DOHH2 (cell line): Measurements from ENCODE around the gene EBF3.

ENCODE experiments used
- H3F3A ChIP-seq: fragments of 200-600 bp; sonication (generic), shearing (Covaris generic); 2 replicates; pipeline ENCODE4 v1.6.0; 2016; ENCODE audit warnings: antibody characterized with exemption, mild to moderate bottlenecking; ENCODE audit not compliant: control insufficient read depth, insufficient read depth
- H3K27ac ChIP-seq: fragments of 200-600 bp; sonication (generic); 2 replicates; pipeline ENCODE4 v1.5.1; 2014; ENCODE audit warnings: low read depth, mild to moderate bottlenecking, low read length, moderate library complexity
- H3K27me3 ChIP-seq: fragments of 200-600 bp; sonication (generic); 2 replicates; pipeline ENCODE4 v1.6.1; 2014; ENCODE audit warnings: mild to moderate bottlenecking, low read length, mixed read lengths; ENCODE audit not compliant: control insufficient read depth
- H3K36me3 ChIP-seq: fragments of 200-600 bp; sonication (generic); 2 replicates; pipeline ENCODE4 v1.6.1; 2014; ENCODE audit warnings: mild to moderate bottlenecking, low read length, moderate library complexity, mixed read lengths; ENCODE audit not compliant: control insufficient read depth
- H3K4me1 ChIP-seq: fragments of 200-600 bp; sonication (generic); 2 replicates; pipeline ENCODE4 v1.6.1; 2014; ENCODE audit warnings: mild to moderate bottlenecking, low read length, mixed read lengths; ENCODE audit not compliant: control insufficient read depth
- H3K4me2 ChIP-seq: fragments of 200-600 bp; sonication (generic); 2 replicates; pipeline ENCODE4 v1.6.0; 2014; ENCODE audit warnings: mild to moderate bottlenecking, low read length, moderate library complexity
- H3K4me3 ChIP-seq: fragments of 200-600 bp; sonication (generic); 2 replicates; pipeline ENCODE4 v1.5.1; 2014; ENCODE audit warnings: mild to moderate bottlenecking, low read length, mixed read lengths
- H3K79me2 ChIP-seq: fragments of 200-600 bp; sonication (generic); 2 replicates; pipeline ENCODE4 v1.6.1; 2014; ENCODE audit warnings: mild to moderate bottlenecking, low read length, mixed read lengths; ENCODE audit not compliant: control insufficient read depth
- H3K9me2 ChIP-seq: fragments of 200-600 bp; sonication (generic); replicated peaks from 2 replicates; pipeline ENCODE4 v1.6.1; 2014; ENCODE audit warnings: mild to moderate bottlenecking, low read length, mixed read lengths; ENCODE audit not compliant: control insufficient read depth
- H3K9me3 ChIP-seq: fragments of 200-600 bp; sonication (generic); 2 replicates; pipeline ENCODE4 v1.6.1; 2014; ENCODE audit warnings: antibody characterized with exemption, low read length, mixed read lengths; ENCODE audit not compliant: control insufficient read depth, insufficient read depth
- H4K20me1 ChIP-seq: fragments of 200-600 bp; sonication (generic); 2 replicates; pipeline ENCODE4 v1.6.0; 2014; ENCODE audit warnings: low read depth, mild to moderate bottlenecking, antibody characterized with exemption, low read length, moderate library complexity; ENCODE audit not compliant: control insufficient read depth, insufficient read depth
- CTCF ChIP-seq: fragments of 200-600 bp; sonication (generic); IDR thresholded peaks from one replicate; pipeline ENCODE4 v1.5.1; 2014; ENCODE audit warnings: antibody characterized with exemption, mild to moderate bottlenecking, low read depth, low read length; ENCODE audit not compliant: poor library complexity, severe bottlenecking
- EZH2phosphoT487 ChIP-seq: fragments of 200-600 bp; sonication (generic); IDR thresholded peaks from 2 replicates; pipeline ENCODE4 v1.6.1; 2017; ENCODE audit warnings: borderline replicate concordance, mild to moderate bottlenecking, antibody characterized with exemption, low read length, moderate library complexity, mixed read lengths

Gene EBF3

DNA sequence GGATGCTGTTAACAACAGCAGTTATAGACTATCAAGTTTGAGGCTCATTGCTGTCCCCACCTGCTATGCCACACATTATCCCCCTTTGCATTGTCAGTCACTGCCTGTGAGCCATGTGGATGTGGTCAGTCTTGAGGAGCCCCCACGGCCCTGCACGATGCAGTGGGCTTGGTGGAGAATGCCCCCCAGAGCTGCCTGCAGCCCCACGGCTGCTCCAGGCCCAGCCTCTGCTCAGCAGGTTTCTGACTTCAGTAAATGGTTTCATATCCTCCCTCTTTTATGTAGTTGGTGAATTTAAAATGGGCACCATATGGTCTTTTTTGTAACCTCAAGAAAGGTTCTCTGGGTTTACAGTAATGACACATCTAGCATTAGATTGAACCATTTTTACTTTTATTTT is 164.1 kb downstream of the EBF3 start:
- Histone ChIP-seq H3K4me2 (no peak overlapping the region), H3K9me3 (no peaks in the 10 kb centered on the region), H3K9me2 (no peaks in the 10 kb centered on the region), H3K27ac (no peak overlapping the region), H4K20me1 (no peaks in the 10 kb centered on the region), H3K27me3 (no peaks in the 10 kb centered on the region), H3K4me1 (no peaks in the 10 kb centered on the region), H3F3A (no peaks in the 10 kb centered on the region), H3K4me3 (no peak overlapping the region), H3K79me2 (no peaks in the 10 kb centered on the region), H3K36me3 (no peaks in the 10 kb centered on the region)
- TF ChIP-seq CTCF, result no peak
- TF ChIP-seq EZH2phosphoT487, result no peak

DNA sequence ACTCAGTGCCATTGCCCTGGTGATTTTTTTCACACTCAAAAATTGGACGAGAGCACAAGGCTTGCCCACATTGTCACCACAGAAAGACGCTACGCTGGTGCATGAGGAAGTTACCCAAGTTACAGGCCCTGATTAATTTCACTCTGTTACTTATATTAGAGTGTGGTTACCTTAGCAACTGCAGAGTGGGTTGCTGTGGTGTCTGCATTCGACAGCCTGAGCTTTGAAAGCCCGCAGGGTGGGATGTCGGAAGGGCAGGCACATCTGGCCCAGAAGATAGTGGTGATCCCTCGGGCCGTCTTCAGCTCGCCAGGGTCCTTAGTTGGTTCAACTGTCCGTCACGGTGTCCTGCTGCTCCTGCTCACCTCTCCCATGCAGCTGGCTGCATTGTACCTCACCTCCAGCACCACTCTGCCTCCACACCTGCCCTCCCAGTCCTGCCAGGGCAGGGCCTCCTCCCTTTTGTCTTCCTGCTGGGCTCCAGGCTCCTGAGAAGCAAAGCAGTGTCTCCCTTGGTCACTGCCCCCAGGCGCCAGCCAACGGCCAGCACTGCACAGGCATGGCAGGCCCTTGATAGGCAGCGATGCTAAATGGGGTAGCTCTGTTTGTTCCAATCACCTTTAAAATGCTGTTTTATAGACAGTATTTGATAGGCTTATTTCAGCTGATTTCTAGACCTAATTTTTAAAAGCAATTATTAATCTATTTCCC is 167.2 kb downstream of the EBF3 start:
- TF ChIP-seq EZH2phosphoT487, result no peak
- TF ChIP-seq CTCF, result no peak
- Histone ChIP-seq H3F3A (no peaks in the 10 kb centered on the region), H3K4me2 (no peak overlapping the region), H3K9me3 (no peaks in the 10 kb centered on the region), H3K79me2 (no peaks in the 10 kb centered on the region), H3K27ac (no peak overlapping the region), H3K27me3 (no peaks in the 10 kb centered on the region), H3K4me1 (no peaks in the 10 kb centered on the region), H3K36me3 (no peaks in the 10 kb centered on the region), H3K4me3 (no peak overlapping the region), H4K20me1 (no peaks in the 10 kb centered on the region), H3K9me2 (no peaks in the 10 kb centered on the region)

DNA sequence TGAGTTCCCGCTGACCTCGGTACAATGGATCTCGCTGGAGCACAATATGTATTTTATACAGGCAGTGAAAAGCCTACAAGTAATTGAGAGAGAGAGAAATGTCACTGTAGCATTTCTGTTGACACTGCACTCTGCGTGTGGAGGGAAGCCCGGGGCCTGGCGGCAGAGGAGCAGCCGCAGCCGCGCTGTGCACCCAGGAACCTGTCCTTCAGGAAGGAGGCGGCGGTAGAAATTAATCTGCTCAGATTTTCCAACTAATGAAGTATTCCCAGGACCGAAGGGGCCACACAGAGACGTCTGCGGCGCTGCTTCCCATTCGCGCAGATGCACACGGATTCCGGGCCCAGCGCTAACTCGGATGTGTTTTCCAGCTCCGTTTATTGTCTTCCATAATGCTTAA is 170.1 kb downstream of the EBF3 start:
- no peaks in the 10 kb centered on the region for H3K36me3 ChIP-seq
- no peaks in the 10 kb centered on the region for H3K9me2 ChIP-seq
- no peak overlapping the region for H3K4me3 ChIP-seq
- no peaks in the 10 kb centered on the region for H3F3A ChIP-seq
- H3K4me2 ChIP-seq, result no peak overlapping the region
- H3K4me1 ChIP-seq, result no peaks in the 10 kb centered on the region
- H3K9me3 ChIP-seq, result no peaks in the 10 kb centered on the region
- H3K27ac ChIP-seq, result no peak overlapping the region
- no peaks in the 10 kb centered on the region for H4K20me1 ChIP-seq
- H3K79me2 ChIP-seq, result no peaks in the 10 kb centered on the region
- TF ChIP-seq CTCF, result no peak
- no peak for TF ChIP-seq EZH2phosphoT487
- no peaks in the 10 kb centered on the region for H3K27me3 ChIP-seq
